ENCODE data around the gene APOBEC3G.
"Not testable (repeated sequence)": the region's sequence is repeated elsewhere in the genome, so short reads cannot be mapped to it uniquely, and the experiment has no call there.

GRCh38 chr22:39051844-39052495, 25.1 kb upstream of the APOBEC3G start:
- TF ChIP-seq POLR2AphosphoS5, CTCF (IDR thresholded peaks at IDR 0.05): not testable (repeated sequence)

Measured in esophagus muscularis mucosa (tissue), 3 donors.